ENCODE results near the gene TJP3.

The TJP3 gene

DNA sequence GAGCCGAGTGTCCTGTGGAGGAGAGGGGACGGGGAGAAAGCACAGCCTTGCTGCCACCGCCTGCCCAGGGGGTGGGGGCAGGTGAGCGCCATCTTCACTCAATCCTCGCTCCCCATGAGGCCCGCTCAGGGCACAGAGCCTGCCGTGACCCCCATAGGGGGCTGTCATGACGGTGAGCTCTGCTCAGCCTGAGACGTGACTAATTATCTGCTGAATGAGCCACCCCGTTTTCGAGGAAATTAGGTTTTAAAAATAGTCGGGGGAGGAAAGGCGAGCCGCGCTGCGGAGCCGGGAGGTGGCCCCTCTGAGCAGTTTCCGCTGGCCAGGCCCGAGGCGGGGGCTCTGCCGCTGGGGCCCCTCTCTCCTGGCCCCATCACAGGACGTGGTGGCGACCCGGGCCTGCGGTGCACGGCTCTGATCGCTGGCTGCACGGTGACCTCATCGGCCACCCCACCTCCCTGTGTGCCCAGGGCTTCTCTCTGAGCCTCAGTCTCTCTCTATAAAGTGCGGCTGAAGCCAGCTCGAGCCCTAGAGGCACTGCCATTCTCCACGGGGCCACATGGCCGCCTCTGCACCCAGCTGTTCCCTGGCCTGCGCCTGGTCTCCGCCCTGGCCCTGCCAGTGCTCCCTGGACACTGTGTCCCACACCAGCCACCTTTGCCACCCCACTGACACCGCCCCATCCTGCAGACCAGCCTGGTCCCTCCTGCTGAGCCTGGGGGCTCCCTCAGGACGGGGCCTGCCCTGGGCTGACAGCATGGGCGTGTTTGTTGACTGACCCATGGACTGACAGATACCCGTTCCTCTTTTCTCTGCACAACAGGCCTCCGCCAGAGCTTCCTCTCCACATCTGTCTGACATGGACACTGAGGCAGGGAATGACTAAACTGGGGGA lies 36.3 kb upstream of the TJP3 start:
- H3K4me3 ChIP-seq (ENCODE audit: low read depth, low read length): no peak overlapping the region
- in situ Hi-C loops (cut with HindIII; ENCODE audit: low sequenced_read_pairs): no loop called here
- DNase-seq (ENCODE audit: low read depth): no peak
- TF ChIP-seq, protein P1, sequence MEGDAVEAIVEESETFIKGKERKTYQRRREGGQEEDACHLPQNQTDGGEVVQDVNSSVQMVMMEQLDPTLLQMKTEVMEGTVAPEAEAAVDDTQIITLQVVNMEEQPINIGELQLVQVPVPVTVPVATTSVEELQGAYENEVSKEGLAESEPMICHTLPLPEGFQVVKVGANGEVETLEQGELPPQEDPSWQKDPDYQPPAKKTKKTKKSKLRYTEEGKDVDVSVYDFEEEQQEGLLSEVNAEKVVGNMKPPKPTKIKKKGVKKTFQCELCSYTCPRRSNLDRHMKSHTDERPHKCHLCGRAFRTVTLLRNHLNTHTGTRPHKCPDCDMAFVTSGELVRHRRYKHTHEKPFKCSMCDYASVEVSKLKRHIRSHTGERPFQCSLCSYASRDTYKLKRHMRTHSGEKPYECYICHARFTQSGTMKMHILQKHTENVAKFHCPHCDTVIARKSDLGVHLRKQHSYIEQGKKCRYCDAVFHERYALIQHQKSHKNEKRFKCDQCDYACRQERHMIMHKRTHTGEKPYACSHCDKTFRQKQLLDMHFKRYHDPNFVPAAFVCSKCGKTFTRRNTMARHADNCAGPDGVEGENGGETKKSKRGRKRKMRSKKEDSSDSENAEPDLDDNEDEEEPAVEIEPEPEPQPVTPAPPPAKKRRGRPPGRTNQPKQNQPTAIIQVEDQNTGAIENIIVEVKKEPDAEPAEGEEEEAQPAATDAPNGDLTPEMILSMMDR (IDR thresholded peaks at IDR 0.05; ENCODE audit: low read depth, low read length, missing control alignments): peak; percentile 16

DNA sequence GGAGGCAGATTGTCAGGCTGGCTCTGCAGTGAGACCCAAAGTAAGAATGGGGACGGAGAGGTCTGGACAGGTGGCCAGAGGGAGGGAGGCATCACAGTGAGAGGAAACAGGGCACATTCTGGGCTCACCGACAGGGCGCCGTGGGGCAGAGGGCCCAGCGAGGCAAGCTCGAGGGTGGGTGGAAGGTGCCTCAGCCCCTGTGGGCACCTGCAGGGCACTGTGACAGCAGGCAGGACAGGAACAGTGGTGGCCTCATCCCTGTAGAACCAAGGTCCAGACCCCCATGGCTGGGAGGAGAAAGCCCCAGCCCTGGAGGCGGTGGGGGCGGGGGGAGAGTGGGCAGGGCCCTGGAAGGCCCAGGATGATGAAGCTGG lies 35.6 kb upstream of the TJP3 start:
- no peak overlapping the region for H3K4me3 ChIP-seq (ENCODE audit: low read depth, low read length)
- in situ Hi-C loops (cut with HindIII; ENCODE audit: low sequenced_read_pairs): no loop called here
- DNase-seq (ENCODE audit: low read depth): no peak
- TF ChIP-seq, protein P1 (IDR thresholded peaks at IDR 0.05; ENCODE audit: low read depth, low read length, missing control alignments): no peak

DNA sequence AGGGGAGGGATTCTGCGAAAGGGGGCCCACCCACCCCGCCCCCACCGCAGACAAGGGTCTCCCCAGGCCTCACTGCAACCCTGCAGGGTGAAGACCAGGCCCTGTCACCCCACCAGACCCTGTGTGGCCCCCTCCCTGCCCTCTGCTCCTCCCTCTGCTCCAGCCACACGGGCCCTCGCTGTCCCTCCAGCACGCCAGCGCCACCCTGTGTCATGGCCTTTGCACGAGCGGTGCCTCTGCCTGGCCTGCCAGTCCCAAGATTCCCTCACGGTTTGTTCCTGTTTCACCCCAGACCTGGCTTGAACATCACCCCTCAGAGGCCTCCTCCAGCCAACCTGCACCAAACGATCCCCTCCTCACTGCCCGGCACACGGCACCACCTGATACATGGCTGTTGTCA lies 35.2 kb upstream of the TJP3 start:
- in situ Hi-C loops (cut with HindIII; ENCODE audit: low sequenced_read_pairs): no loop called here
- DNase-seq (ENCODE audit: low read depth): no peak
- TF ChIP-seq, protein P1 (IDR thresholded peaks at IDR 0.05; ENCODE audit: low read depth, low read length, missing control alignments): no peak
- no peak overlapping the region for H3K4me3 ChIP-seq (ENCODE audit: low read depth, low read length)

DNA sequence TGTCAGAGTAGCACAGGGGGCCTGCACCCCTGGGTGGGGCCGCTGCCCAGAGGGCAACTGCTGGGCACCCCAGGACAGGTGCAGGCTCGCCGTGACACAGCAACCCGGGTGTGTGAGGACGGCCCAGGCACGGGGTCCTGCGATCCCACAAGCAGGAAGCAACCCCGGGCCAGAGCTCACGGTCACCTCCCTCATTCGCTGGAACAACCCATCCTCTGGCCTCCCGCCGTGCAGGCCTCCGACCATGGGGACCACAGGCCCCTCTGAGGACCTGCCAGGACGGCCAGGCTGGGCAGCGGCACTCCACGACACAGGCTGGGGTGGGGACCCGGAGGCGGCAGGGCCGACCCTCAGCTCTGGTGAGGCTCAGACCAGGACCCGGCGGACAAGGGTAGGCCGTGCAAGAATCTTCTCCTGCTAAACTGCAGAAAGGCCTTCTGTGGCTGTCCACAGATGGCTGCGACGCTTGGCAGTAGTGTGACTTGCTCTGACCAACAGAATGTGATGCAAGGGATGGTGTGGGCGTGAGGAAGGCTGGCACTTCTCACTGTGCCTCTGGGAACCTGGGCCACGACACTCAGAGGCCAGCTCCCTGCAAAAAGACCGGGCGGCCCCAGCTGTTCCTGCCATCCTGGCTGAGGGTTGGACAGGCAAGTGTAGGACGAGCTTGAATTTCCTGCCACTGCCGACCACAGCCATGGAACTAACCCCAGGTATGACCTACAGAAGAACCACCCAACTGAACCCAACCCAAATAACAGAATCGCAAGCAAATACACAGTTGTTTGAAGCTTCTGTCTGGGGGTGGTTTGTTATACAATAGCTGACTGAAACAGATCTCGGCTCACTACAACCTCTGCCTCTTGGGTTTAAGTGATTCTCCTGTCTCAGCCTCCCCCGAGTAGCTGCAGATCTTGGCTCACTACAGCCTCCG lies 34.4 kb upstream of the TJP3 start:
- in situ Hi-C loops (cut with HindIII; ENCODE audit: low sequenced_read_pairs): no loop called here
- H3K4me3 ChIP-seq (ENCODE audit: low read depth, low read length): no peak overlapping the region
- DNase-seq (ENCODE audit: low read depth): no peak
- TF ChIP-seq, protein P1 (IDR thresholded peaks at IDR 0.05; ENCODE audit: low read depth, low read length, missing control alignments): no peak

DNA sequence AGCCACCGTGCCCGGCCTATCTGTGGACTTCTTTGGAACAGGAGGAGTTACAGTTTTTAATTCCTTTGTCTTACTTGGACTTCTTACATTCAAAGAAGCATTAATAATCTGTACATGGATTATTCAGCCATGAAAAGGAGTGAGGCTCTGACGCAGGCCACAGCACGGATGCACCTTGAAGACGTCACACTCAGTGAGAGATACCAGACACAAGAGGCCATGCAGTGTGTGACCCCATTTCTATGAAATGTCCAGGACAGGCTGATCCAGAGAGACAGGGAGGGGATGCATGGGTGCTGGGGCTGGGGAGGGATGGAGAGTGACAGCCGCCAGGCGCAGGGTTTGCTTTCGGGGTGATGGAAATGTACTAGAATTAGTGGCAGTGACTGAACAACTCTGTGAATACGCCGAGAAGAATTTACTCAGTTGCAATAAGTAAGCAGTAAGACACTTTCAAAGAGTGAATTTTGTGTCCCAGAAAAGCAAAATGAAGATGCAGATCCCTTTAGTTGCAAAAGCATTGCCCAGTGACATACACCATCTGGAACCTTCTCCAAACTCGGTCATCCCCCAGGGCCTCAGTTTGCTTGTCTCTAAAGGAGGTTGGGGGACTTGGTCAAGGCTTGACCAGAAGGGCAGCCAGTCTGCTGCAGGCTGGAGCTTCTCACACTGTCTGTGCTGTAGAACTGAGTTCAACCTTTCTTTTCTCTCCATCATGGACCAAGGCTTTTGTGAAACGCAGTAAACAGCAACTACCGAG lies 33.2 kb upstream of the TJP3 start:
- in situ Hi-C loops (cut with HindIII; ENCODE audit: low sequenced_read_pairs): no loop called here
- no peak for DNase-seq (ENCODE audit: low read depth)
- H3K4me3 ChIP-seq (ENCODE audit: low read depth, low read length): no peak overlapping the region
- TF ChIP-seq, protein P1 (IDR thresholded peaks at IDR 0.05; ENCODE audit: low read depth, low read length, missing control alignments): no peak

DNA sequence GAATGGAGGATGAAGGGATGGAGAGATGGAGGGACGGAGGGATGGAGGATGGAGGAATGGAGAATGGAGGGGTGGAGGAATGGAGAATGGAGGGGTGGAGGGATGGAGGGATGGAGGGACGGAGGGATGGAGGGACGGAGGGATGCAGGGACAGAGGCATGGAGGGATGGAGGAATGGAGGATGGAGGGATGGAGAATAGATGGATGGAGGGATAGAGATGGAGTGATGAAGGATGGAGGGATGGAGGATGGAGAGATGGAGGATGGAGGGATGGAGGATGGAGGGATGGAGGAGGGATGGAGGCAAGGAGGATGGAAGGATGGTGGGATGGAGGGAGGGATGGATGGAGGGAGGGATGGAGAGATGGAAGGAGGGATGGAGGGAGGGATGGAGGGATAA lies 30.0 kb upstream of the TJP3 start:
- TF ChIP-seq, protein P1 (IDR thresholded peaks at IDR 0.05; ENCODE audit: low read depth, low read length, missing control alignments): no peak

More for the DNA sequence above, 30.0 kb upstream of the TJP3 start:
- no peak for DNase-seq (ENCODE audit: low read depth)
- in situ Hi-C loops (cut with HindIII; ENCODE audit: low sequenced_read_pairs): no loop called here
- H3K4me3 ChIP-seq (ENCODE audit: low read depth, low read length): no peak overlapping the region

Measured in astrocyte of the cerebellum (primary cell).